HG02588 (cell line): ENCODE results near the gene PRICKLE4.

Experiments
- ATAC-seq: cut with Tn5 transposase; IDR thresholded peaks from one replicate; pipeline ENCODE4 v1.9.1; 2021; ENCODE audit warnings: mild to moderate bottlenecking, moderate library complexity; ENCODE audit not compliant: unreplicated experiment

Gene PRICKLE4

GRCh38 chr6:41780551-41781365, at the start of gene PRICKLE4:
Gene PRICKLE4 (plus strand): TSS chr6:41780782. CDS start chr6:41783474, 2,692 bp downstream.
- no peak for ATAC-seq

GRCh38 chr6:41731561-41732086, 49.0 kb upstream of the PRICKLE4 start:
- no peak for ATAC-seq

- no peak for ATAC-seq
Measured at GRCh38 chr6:41732149-41732548, 48.4 kb upstream of the PRICKLE4 start.

GRCh38 chr6:41732591-41733359, 47.8 kb upstream of the PRICKLE4 start:
- no peak for ATAC-seq

GRCh38 chr6:41733360-41733706, 47.2 kb upstream of the PRICKLE4 start:
- no peak for ATAC-seq

GRCh38 chr6:41733707-41734665, 46.6 kb upstream of the PRICKLE4 start:
- peak; percentile 38 for ATAC-seq

GRCh38 chr6:41734666-41735426, 45.7 kb upstream of the PRICKLE4 start:
- peak; percentile 25 for ATAC-seq

- ATAC-seq = peak; percentile 53
Measured at GRCh38 chr6:41735427-41736185, 45.0 kb upstream of the PRICKLE4 start, which contains the start of gene TFEB. Gene TFEB (minus strand): TSS chr6:41735608. CDS start chr6:41691213, 44,395 bp downstream.

- no peak for ATAC-seq
Measured at GRCh38 chr6:41736186-41736733, 44.3 kb upstream of the PRICKLE4 start.

GRCh38 chr6:41736800-41737555, 43.6 kb upstream of the PRICKLE4 start:
- no peak for ATAC-seq

- no peak for ATAC-seq
Measured at GRCh38 chr6:41737591-41738130, 42.9 kb upstream of the PRICKLE4 start.

- no peak for ATAC-seq
Measured at GRCh38 chr6:41739041-41739440, 41.5 kb upstream of the PRICKLE4 start.

- ATAC-seq = no peak
Measured at GRCh38 chr6:41740366-41741162, 40.0 kb upstream of the PRICKLE4 start.

- no peak for ATAC-seq
Measured at GRCh38 chr6:41741625-41742490, 38.7 kb upstream of the PRICKLE4 start.

GRCh38 chr6:41743406-41744235, 37.0 kb upstream of the PRICKLE4 start:
- ATAC-seq = no peak
